Type B pancreatic cell (in vitro differentiated cells): Measurements from ENCODE around the gene KCNF1. TPM values are rescaled to one million over a fixed set of nuclear protein-coding genes. Genes with fewer than 3 reads are reported as not detected.
A peak's percentile ranks its signal among the peaks of the same experiment; 100 is the strongest.

Experiments
- DNase-seq: peaks from one replicate; pipeline ENCODE4 v3.0.0; 2021; ENCODE audit warnings: mixed read lengths; ENCODE audit not compliant: unreplicated experiment; ENCODE audit errors: extremely low spot score
- H3K27ac Mint-ChIP-seq: 2 replicates; pipeline ENCODE4 v1.8.0; 2021; ENCODE audit warnings: mild to moderate bottlenecking, mixed read lengths
- H3K27me3 Mint-ChIP-seq: 2 replicates; pipeline ENCODE4 v1.8.0; 2021; ENCODE audit warnings: mixed read lengths
- H3K36me3 Mint-ChIP-seq: 2 replicates; pipeline ENCODE4 v1.8.0; 2021; ENCODE audit warnings: mixed read lengths
- H3K4me1 Mint-ChIP-seq: one replicate; pipeline ENCODE4 v1.8.0; 2021; ENCODE audit warnings: mixed read lengths; ENCODE audit not compliant: unreplicated experiment
- H3K4me3 Mint-ChIP-seq: 2 replicates; pipeline ENCODE4 v1.8.0; 2021; ENCODE audit warnings: mild to moderate bottlenecking, mixed read lengths
- H3K9me3 Mint-ChIP-seq: 2 replicates; pipeline ENCODE4 v1.8.0; 2021; ENCODE audit warnings: mixed read lengths
- CTCF ChIP-seq: fragments of 200-600 bp; sonication (generic); conservative IDR thresholded peaks from 2 replicates; pipeline ENCODE4 v1.5.0; 2021; ENCODE audit warnings: antibody characterized with exemption, mild to moderate bottlenecking
- total RNA-seq: library from RNA; stranded (reverse); gene quantifications from 2 replicates; pipeline ENCODE4 v1.2.1, GENCODE V29; 2021; ENCODE audit warnings: low replicate concordance

Gene KCNF1
- total RNA-seq, 1 donor from 2014 or later = 3.6 TPM

- no peak for TF ChIP-seq CTCF
- Mint-ChIP-seq H3K36me3 (no peaks in the 10 kb centered on the region), H3K4me3 (no peak overlapping the region), H3K27ac (no peak overlapping the region), H3K4me1 (peaks cover 8% of the 10 kb centered on the region), H3K27me3 (peaks cover 3% of the 10 kb centered on the region), H3K9me3 (no peaks in the 10 kb centered on the region)
- DNase-seq = no peak
Measured at GRCh38 chr2:10873171-10873570, 38.6 kb upstream of the KCNF1 start.

- Mint-ChIP-seq H3K36me3 (no peaks in the 10 kb centered on the region), H3K4me3 (no peak overlapping the region), H3K9me3 (no peaks in the 10 kb centered on the region), H3K4me1 (peaks cover 7% of the 10 kb centered on the region), H3K27me3 (peaks cover 3% of the 10 kb centered on the region), H3K27ac (no peak overlapping the region)
- no peak for DNase-seq
- no peak for TF ChIP-seq CTCF
Measured at GRCh38 chr2:10873790-10874437, 37.8 kb upstream of the KCNF1 start.

GRCh38 chr2:10875126-10875525 lies 36.6 kb upstream of the KCNF1 start:
- peaks cover 3% of the 10 kb centered on the region for H3K27me3 Mint-ChIP-seq
- no peak for TF ChIP-seq CTCF
- no peak overlapping the region for H3K4me3 Mint-ChIP-seq
- no peak overlapping the region for H3K27ac Mint-ChIP-seq
- no peaks in the 10 kb centered on the region for H3K9me3 Mint-ChIP-seq
- peak; percentile 47 for DNase-seq
- peaks cover 7% of the 10 kb centered on the region for H3K4me1 Mint-ChIP-seq
- no peaks in the 10 kb centered on the region for H3K36me3 Mint-ChIP-seq

GRCh38 chr2:10876394-10876793 lies 35.3 kb upstream of the KCNF1 start:
- Mint-ChIP-seq H3K4me3 (no peak overlapping the region), H3K36me3 (no peaks in the 10 kb centered on the region), H3K27ac (no peak overlapping the region), H3K4me1 (peaks cover 7% of the 10 kb centered on the region), H3K9me3 (no peaks in the 10 kb centered on the region), H3K27me3 (peaks cover 3% of the 10 kb centered on the region)
- no peak for TF ChIP-seq CTCF
- no peak for DNase-seq

GRCh38 chr2:10876963-10877362 lies 34.8 kb upstream of the KCNF1 start:
- H3K27me3 Mint-ChIP-seq = peaks cover 3% of the 10 kb centered on the region
- peak; percentile 8 for DNase-seq
- no peak overlapping the region for H3K27ac Mint-ChIP-seq
- H3K4me3 Mint-ChIP-seq = no peak overlapping the region
- no peak for TF ChIP-seq CTCF
- H3K9me3 Mint-ChIP-seq = no peaks in the 10 kb centered on the region
- no peaks in the 10 kb centered on the region for H3K36me3 Mint-ChIP-seq
- H3K4me1 Mint-ChIP-seq = peaks cover 7% of the 10 kb centered on the region
